GM18909 (cell line): Measurements from ENCODE around the gene PPIL1.

Source experiments
- ATAC-seq: cut with Tn5 transposase; IDR thresholded peaks from one replicate; pipeline ENCODE4 v1.9.1; 2021; ENCODE audit warnings: mild to moderate bottlenecking; ENCODE audit not compliant: unreplicated experiment, poor library complexity

Gene PPIL1

DNA sequence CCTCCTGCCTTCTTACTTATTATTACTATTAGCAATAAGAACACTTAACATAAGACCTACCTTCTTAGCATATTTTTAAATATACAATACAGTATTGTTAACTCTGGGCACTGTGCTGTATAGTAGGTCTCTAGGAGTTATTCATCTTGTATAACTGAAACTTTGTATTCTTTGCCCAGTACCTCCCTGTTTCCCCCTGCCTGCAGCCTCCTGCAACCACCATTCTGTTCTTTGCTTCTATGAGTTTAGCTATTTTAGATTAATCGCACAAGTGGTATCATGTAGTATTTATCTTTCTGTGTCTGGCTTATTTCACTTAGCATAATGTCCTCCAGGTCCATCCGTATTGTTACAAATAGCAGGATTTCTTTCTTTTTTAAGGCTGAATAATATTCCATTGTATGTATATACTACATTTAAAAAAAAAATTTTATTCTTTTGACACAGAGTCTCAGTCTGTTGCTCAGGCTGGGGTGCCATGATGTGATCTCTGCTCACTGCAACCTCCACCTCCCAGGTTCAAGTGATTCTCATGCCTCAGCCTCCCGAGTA is 15.6 kb upstream of the PPIL1 start:
- no peak for ATAC-seq

DNA sequence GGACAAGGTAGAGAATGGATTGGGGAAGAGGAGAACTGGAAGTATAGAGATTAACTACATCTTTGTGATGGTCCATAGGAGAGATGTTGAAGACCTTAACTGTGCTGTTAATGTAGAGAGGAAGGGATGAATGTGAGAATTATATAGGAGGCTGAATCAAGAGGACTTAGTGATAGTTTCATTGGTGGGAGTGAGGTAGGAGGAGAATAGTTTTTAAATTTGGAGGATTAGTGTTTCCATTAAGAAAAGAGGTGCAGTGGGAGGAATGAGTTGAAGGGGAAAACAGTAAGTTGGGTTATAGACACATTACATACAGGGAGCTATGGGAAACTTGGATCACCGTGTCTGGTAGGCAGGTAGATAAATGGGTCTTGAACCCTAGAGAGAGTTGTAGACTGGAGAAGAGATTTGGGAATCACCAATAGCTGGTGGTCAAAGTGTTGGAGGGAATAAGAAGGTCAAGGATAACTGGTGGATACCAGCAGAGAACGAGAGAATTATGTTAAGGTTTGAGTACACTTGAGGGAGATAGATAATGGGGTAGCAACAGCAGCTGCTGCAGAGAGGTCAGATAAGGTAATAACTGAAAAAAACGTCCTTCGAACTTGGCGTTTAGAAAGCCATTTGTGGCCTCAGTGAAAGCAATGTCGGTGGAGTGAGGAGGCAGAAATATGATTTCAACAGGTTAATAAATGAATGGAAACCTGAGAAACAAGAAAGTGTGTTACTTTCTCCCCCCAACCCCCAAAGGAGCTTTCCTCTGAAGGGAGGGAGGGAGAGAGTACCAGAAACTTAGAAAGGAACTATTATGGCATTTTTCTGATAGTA is 14.3 kb upstream of the PPIL1 start:
- no peak for ATAC-seq

DNA sequence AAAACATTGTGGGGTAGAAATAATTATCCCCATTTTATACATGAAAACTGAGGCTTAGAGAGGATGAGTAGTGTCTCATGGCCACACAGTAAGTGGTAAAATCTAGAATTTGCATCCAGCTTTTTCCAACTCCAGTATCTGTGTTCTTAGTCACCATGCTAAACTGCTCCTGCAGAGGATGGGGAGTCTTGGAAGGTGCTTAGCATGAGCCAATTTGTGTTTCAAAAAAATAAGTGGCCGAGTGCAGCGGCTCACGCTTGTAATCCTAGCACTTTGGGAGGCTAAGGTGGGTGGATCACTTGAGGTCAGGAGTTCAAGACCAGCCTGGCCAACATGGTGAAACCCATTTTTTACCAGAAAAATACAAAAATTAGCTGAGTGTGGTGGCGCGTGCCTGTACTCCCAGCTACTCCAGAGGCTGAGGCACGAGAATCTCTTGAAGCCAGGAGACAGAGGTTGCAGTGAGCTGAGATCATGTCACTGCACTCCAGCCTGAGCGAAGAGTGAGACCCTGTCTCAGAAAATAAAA is 13.6 kb upstream of the PPIL1 start:
- no peak for ATAC-seq

DNA sequence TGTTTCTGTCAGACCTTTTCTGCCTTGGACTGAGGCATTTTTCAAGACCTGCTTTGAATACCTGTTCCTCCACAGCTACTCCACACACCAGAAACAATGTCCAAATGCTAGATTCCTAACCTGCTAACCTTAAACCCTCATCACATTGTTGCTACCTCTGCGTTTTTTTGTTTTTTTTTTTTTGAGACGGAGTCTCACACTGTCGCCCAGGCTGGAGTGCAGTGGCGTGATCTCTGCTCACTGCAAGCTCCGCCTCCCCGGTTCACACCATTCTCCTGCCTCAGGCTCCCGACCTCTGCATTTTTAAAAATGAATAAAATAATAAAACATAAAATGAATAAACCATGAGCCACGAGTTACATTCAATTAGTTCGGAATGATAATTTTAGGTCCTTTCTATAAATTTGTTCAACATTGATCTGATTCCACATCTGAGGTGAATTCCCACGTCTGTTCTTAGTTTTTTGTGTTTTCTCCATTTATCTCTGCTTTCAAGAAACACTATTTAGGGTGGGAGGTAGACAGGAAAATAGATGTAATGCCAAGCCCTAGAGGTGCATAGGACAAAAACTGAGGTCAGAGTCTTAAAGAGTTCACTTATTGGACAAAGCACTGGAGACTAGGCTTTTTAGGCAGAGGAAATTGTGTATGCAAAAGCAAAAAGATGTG is 12.5 kb upstream of the PPIL1 start:
- ATAC-seq: no peak

GRCh38 chr6:36885461-36886401 is 11.1 kb upstream of the PPIL1 start, which contains the start of gene C6orf89:
C6orf89 (plus strand) TSS chr6:36885952; CDS start chr6:36899445, 13,493 bp downstream.
- ATAC-seq: peak; percentile 96

DNA sequence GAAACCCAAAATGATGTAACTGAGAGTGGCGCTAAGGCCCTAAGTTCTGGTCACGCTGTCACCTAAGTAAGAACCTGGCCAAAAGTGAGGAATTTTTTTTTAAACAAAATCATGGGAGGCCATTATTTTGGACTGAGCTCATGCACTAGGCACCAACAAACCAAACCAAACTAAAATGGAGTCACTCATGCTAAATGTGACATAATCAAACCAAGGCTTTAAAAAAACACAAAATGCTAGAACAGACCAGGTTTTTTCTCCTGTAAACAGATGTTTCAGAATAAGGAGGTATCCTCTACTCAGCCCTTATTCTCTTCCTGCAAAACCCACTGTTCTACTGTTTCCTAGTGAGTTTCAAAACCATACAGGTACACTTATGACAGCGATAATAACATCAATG is 10.0 kb upstream of the PPIL1 start:
- no peak for ATAC-seq

GRCh38 chr6:36875250-36875633 is 639 bp upstream of the PPIL1 start:
- no peak for ATAC-seq

DNA sequence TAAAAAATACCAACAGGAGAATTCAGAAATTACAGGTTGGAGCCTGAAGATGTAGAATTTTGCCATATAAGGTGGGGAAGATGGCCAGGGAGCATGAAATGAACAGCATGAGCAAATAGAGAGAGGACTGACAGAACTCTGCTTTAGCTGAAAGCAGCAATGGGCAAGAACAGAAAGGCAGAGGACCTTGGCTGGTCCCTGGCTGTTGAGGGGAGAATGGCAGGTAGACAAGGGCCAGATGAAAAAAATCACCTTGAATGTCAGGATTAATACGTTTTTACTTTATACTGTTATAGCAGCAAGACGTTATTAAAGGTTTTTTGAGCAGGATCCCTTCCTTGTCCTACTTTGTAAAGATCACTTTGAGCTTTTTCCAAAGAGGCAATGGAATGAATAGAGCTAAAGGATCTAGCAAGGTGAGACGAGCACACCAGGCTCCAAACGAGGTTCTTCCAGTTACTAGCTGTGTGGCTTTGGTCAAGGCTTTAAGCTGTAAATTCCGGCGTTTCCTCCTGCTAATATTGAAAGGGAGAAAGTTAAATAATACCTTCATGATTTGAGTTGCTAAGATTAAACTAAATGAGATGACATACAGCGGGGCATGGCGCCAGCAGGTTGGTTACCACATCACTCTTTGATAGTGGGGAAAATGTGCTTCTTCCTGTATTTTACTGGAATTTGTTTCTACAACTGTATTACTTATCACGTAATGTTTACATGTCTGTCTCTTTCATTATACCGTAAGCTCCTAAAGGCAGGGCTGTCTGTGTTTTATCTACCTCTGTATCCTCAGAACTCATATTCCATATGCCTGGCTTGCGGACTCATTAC is 776 bp downstream of the PPIL1 start:
- no peak for ATAC-seq

DNA sequence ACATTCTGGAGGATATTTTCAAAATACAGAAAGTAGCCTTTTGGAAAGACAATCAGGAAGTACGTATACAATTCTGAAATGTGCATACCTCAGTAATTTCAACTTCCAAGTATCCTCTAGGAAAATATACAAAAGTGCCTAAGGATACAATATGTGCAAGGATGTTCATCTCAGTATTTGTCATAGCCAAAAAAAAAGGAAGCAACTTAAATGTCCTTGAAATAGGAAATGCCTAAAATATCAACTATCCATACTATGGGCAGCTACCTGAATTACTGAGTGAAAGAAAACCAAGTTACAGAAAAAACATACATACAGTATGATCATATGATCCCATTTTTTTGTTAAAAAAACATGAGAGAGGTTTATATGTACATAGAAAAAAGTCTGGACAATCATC is 1.5 kb downstream of the PPIL1 start:
- ATAC-seq: no peak

- ATAC-seq: no peak
Measured at GRCh38 chr6:36871686-36872085, 2.9 kb downstream of the PPIL1 start.

GRCh38 chr6:36867471-36868224 is 7.0 kb downstream of the PPIL1 start:
- no peak for ATAC-seq

- ATAC-seq: no peak
Measured at GRCh38 chr6:36865835-36866234, 8.8 kb downstream of the PPIL1 start.

GRCh38 chr6:36863670-36864540 is 10.7 kb downstream of the PPIL1 start:
- no peak for ATAC-seq

DNA sequence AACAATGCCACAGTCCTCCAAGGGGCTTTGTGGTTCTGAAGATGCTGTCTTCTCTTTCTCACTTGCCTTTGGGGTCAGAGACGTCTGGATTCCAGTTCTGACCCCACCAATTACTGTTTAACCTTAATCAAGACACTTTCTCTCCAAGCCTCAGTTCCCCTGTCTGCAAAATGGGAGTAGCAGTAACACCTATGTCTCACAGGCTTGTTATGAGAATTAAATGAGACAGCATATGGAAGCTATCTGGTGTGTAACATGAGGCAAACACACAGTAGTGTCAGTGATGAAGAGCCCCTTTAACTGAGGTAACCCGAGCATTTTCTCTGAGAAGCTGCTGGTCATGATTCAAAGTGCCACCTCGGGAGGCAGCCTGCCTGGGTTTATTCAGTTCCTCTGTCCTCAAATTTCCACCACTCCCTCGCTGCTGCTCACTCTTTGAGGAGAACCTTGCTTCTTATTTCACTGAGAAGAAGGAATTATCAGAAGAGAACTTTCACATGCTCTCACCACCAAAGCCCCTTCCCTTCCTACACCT is 11.7 kb downstream of the PPIL1 start:
- no peak for ATAC-seq

- ATAC-seq: no peak
Measured at GRCh38 chr6:36862164-36862847, 12.3 kb downstream of the PPIL1 start.

GRCh38 chr6:36860126-36860525 is 14.5 kb downstream of the PPIL1 start:
- no peak for ATAC-seq
